Measurements from ENCODE around the gene TOMM6.

The TOMM6 gene

DNA sequence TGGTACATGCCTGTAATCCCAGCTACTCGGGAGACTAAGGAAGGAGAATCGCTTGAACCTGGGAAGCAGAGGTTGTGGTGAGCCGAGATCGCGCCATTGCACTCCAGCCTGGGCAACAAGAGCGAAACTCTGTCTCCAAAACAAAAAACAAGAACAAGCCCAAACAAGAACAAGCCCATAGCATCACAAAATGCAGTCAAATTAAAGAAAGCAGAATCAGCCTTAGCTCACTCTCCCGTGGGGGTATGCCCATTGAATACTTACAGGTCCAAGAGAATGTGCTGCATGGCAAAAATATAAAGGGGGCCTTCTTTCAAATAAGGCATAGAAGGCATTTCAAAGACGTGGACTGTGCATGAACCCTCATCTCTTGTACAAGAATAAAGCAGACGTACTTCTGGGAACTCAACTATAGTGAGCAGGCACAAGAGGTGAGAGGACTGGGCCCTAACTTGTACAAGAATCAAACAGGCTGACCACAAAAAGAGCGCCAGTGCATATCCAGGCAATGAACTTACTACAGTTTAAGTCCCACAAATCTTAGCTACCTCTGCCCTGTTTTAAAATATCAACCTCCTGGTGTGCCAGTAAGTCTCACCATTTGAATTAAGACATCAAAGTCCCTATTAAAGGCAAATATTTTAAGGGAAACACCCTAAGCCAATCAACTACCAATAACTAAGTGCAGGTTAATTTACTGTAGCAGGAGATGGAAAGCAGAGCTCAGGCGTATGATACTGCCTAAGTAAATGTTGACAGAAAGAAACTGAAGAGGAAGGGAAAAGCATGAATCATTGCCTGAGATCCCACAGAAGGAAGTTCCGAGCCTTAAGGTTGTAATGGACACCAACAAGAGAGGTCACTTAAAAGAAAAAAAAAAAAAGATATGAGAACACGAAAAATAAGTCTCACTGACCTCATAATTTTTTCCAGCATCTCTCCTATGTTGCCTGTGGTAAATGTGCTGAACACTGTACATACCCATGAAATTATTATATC, 37.4 kb downstream of the TOMM6 start:
- no peak for DNase-seq

DNA sequence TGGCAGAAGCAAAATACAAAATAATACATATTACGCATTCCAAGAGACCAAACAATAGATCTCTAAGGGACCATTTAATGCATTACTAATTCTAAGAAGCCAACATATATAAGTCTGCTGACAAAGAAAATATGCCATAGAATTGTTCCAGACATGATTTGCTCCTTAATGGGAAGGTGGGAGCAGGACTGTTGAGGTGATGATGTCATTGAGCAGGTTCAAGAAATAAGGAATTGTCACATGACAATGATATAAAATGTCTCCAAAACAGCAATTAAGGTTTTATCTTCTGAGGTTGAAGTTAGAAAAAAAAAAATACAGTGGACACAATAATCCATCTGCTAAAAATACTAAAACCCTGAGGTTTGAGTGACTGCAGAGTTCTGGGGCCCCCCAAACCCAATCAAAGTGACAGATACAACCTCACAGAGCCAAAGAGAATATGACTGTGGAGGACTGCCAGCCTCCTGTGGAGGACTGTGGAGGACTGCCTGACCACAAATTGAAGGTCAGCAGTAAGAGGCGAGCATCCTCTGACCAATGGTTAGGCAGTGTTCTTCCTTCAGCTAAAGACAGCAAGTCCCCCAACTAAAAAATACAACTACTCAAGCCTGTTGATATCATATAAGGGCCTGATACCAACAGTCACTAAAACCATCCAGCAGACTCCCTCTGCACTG, 39.0 kb downstream of the TOMM6 start:
- DNase-seq, result no peak

DNA sequence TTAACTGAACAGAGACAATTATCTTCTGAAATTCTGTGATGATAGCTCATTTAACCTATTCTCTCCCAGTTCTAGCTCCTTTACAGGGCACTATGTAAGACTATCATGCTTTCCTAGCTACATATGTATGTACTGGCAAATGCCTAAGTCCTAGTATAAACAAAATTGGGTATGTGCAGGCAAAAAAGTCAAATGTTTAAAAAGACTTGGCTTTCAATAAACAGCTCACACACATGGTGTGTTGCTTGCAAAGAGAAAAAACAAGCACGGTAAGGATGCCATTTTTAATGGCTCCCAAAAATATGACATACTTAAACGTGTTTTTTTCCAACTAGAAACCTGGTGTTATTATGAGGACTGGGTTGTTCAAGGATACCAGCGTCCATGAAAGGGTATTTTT, 44.8 kb downstream of the TOMM6 start:
- DNase-seq, result no peak

DNA sequence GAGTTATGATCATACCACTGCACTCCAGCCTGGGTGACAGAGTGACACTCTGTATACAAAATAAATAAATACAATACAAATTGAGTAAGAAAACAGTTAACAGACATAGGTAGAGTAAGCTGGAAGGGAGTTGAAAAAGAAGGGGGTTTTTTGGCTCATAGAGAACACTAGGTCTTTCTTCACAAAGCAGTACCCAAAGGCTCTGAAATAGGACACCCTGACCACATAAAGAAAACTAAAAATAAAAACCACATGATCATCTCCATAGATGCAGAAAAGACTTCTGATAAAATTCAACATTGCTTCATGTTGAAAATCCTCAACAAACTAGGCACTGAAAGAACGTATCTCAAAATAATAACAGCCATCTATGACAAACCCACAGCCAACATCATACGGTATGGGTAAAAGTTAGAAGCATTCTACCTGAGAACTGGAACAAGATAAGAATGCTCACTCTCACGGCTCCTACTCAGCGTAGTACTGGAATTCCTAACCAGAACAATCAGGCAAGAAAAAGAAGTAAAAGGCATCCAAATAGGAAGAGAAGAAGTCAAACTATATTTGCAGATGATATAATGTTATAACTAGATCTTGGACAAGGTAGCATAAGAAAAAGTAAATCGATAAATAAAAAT, 48.6 kb downstream of the TOMM6 start:
- no peak for DNase-seq

DNA sequence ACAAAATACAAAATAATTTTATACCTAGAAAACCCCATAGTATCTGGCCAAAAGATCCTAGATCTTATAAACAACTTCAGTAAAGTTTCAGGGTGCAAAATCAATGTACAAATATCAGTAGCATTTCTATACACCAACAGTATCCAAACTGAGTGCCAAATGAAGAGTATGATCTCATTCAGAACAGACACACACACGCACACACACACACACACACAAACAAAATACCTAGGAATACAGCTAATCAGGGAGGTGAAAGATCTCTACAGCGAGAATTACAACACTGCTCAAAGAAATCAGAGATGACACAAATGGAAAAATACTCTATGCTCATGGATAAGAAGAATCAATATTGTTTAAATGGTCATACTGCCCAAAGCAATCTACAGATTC, 49.2 kb downstream of the TOMM6 start:
- DNase-seq, result no peak

Measured in cerebellar nuclear complex (tissue), 1 donor.